HG03159 (cell line): ENCODE results near the gene RBM19.

Experiments used
- ATAC-seq: cut with Tn5 transposase; IDR thresholded peaks from one replicate; pipeline ENCODE4 v1.9.1; 2021; ENCODE audit warnings: mild to moderate bottlenecking, moderate library complexity; ENCODE audit not compliant: unreplicated experiment

RBM19 gene

GRCh38 chr12:113932381-113933196 lies 33.5 kb downstream of the RBM19 start:
- ATAC-seq, result no peak

- ATAC-seq, result no peak
Measured at GRCh38 chr12:113931517-113931916, 34.6 kb downstream of the RBM19 start.

- ATAC-seq, result no peak
Measured at GRCh38 chr12:113930249-113930648, 35.9 kb downstream of the RBM19 start.

GRCh38 chr12:113929312-113929989 lies 36.7 kb downstream of the RBM19 start:
- ATAC-seq, result no peak

- ATAC-seq, result no peak
Measured at GRCh38 chr12:113926788-113927187, 39.3 kb downstream of the RBM19 start.

- no peak for ATAC-seq
Measured at GRCh38 chr12:113924341-113924740, 41.8 kb downstream of the RBM19 start.

- no peak for ATAC-seq
Measured at GRCh38 chr12:113923251-113923650, 42.9 kb downstream of the RBM19 start.

- no peak for ATAC-seq
Measured at GRCh38 chr12:113921430-113921829, 44.7 kb downstream of the RBM19 start.

GRCh38 chr12:113919791-113920190 lies 46.3 kb downstream of the RBM19 start:
- no peak for ATAC-seq

- no peak for ATAC-seq
Measured at GRCh38 chr12:113918306-113918705, 47.8 kb downstream of the RBM19 start.

- ATAC-seq, result no peak
Measured at GRCh38 chr12:113917393-113917792, 48.7 kb downstream of the RBM19 start.

- ATAC-seq, result no peak
Measured at GRCh38 chr12:113914806-113915205, 51.3 kb downstream of the RBM19 start.

- ATAC-seq, result no peak
Measured at GRCh38 chr12:113914176-113914575, 51.9 kb downstream of the RBM19 start.

- no peak for ATAC-seq
Measured at GRCh38 chr12:113912760-113913329, 53.3 kb downstream of the RBM19 start.

- no peak for ATAC-seq
Measured at GRCh38 chr12:113911971-113912759, 54.0 kb downstream of the RBM19 start.

- no peak for ATAC-seq
Measured at GRCh38 chr12:113910751-113911272, 55.3 kb downstream of the RBM19 start.

GRCh38 chr12:113909776-113910420 lies 56.2 kb downstream of the RBM19 start:
- no peak for ATAC-seq

- no peak for ATAC-seq
Measured at GRCh38 chr12:113908584-113909100, 57.5 kb downstream of the RBM19 start.

- no peak for ATAC-seq
Measured at GRCh38 chr12:113907446-113908180, 58.5 kb downstream of the RBM19 start.
